Activated CD4-positive, alpha-beta T cell treated with anti-CD3 and anti-CD28 coated beads for 48 hours (primary cell): ENCODE data around the gene AUTS2.
"Not testable (repeated sequence)": the region's sequence is repeated elsewhere in the genome, so short reads cannot be mapped to it uniquely, and the experiment has no call there.

Source experiments
- DNase-seq: peaks from one replicate; pipeline ENCODE4 v3.0.0-alpha.2; 2020

Gene AUTS2

GRCh38 chr7:70725448-70725847 is 1127.2 kb downstream of the AUTS2 start:
- DNase-seq: no peak

- no peak for DNase-seq
Measured at GRCh38 chr7:70726294-70726693, 1128.0 kb downstream of the AUTS2 start.

- DNase-seq: no peak
Measured at GRCh38 chr7:70726951-70727378, 1128.7 kb downstream of the AUTS2 start.

- no peak for DNase-seq
Measured at GRCh38 chr7:70727861-70728260, 1129.6 kb downstream of the AUTS2 start.

- DNase-seq: no peak
Measured at GRCh38 chr7:70728872-70729552, 1130.7 kb downstream of the AUTS2 start.

- DNase-seq: not testable (repeated sequence)
Measured at GRCh38 chr7:70729553-70730157, 1131.4 kb downstream of the AUTS2 start.

- no peak for DNase-seq
Measured at GRCh38 chr7:70730451-70731110, 1132.3 kb downstream of the AUTS2 start.

GRCh38 chr7:70733090-70733489 is 1134.8 kb downstream of the AUTS2 start:
- DNase-seq: no peak

- no peak for DNase-seq
Measured at GRCh38 chr7:70734411-70734810, 1136.1 kb downstream of the AUTS2 start.

GRCh38 chr7:70735313-70735712 is 1137.0 kb downstream of the AUTS2 start:
- no peak for DNase-seq

- no peak for DNase-seq
Measured at GRCh38 chr7:70736715-70737460, 1138.6 kb downstream of the AUTS2 start.

- DNase-seq: no peak
Measured at GRCh38 chr7:70738151-70738885, 1140.0 kb downstream of the AUTS2 start.

- no peak for DNase-seq
Measured at GRCh38 chr7:70739646-70740210, 1141.5 kb downstream of the AUTS2 start.

GRCh38 chr7:70741666-70742065 is 1143.4 kb downstream of the AUTS2 start:
- no peak for DNase-seq

- no peak for DNase-seq
Measured at GRCh38 chr7:70743531-70744325, 1145.5 kb downstream of the AUTS2 start.

GRCh38 chr7:70744492-70744891 is 1146.2 kb downstream of the AUTS2 start:
- no peak for DNase-seq

- DNase-seq: no peak
Measured at GRCh38 chr7:70749831-70750230, 1151.6 kb downstream of the AUTS2 start.

GRCh38 chr7:70751895-70752294 is 1153.6 kb downstream of the AUTS2 start:
- DNase-seq: no peak

- no peak for DNase-seq
Measured at GRCh38 chr7:70752794-70753241, 1154.5 kb downstream of the AUTS2 start.

GRCh38 chr7:70756789-70757188 is 1158.5 kb downstream of the AUTS2 start:
- no peak for DNase-seq

- no peak for DNase-seq
Measured at GRCh38 chr7:70758646-70759045, 1160.4 kb downstream of the AUTS2 start.
